ENCODE measurements around the gene POMT1.

DNA sequence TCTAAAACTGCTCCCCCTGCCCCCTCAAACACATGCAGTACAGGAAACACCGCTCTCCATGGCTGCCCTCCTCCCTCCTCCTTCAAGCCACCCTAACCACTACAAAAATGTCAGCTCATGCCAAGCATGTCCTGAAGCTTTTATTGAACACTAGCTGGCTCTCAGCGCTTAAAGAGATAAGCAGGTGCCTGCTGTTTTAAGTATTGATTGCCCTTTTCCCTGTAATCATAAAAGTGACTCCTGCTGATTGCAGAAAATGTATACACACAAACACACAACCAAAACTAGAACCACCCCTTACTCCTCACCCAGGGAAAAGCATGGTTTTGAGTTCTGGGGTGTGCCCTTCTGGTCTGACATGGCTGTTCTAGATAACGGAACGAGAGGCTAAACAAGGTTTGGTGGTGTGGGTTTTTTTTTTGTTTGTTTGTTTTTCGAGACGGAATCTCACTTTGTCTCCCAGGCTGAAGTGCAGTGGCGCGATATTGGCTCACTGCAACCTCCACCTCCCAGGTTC lies 32.1 kb downstream of the POMT1 start:
- TF ChIP-seq POLR2A (IDR thresholded peaks at IDR 0.05): no peak
- TF ChIP-seq, protein P1, sequence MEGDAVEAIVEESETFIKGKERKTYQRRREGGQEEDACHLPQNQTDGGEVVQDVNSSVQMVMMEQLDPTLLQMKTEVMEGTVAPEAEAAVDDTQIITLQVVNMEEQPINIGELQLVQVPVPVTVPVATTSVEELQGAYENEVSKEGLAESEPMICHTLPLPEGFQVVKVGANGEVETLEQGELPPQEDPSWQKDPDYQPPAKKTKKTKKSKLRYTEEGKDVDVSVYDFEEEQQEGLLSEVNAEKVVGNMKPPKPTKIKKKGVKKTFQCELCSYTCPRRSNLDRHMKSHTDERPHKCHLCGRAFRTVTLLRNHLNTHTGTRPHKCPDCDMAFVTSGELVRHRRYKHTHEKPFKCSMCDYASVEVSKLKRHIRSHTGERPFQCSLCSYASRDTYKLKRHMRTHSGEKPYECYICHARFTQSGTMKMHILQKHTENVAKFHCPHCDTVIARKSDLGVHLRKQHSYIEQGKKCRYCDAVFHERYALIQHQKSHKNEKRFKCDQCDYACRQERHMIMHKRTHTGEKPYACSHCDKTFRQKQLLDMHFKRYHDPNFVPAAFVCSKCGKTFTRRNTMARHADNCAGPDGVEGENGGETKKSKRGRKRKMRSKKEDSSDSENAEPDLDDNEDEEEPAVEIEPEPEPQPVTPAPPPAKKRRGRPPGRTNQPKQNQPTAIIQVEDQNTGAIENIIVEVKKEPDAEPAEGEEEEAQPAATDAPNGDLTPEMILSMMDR (IDR thresholded peaks at IDR 0.05 in 4 of 5, conservative IDR thresholded peaks at IDR 0.05 in 1 of 5): no peak
